Measurements from ENCODE around the gene CCDC175.

DNA sequence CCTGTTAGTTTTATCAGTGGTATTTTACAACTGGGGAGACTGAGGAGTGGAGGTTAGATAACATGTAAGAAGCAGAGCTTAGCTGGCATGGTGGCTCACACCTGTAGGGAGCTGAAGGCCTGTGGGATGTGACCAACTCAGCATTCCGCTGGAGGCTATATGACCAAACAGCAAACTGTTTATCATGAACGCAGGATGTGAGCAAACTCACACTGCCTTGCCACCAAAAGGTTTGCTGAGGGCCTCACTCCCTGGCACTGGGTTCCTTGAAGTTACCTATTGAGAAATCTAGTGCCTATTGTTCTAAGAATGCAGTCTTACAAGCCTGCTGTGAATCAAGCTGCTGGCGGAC is 68.9 kb downstream of the CCDC175 start:
- TF ChIP-seq, protein P1, sequence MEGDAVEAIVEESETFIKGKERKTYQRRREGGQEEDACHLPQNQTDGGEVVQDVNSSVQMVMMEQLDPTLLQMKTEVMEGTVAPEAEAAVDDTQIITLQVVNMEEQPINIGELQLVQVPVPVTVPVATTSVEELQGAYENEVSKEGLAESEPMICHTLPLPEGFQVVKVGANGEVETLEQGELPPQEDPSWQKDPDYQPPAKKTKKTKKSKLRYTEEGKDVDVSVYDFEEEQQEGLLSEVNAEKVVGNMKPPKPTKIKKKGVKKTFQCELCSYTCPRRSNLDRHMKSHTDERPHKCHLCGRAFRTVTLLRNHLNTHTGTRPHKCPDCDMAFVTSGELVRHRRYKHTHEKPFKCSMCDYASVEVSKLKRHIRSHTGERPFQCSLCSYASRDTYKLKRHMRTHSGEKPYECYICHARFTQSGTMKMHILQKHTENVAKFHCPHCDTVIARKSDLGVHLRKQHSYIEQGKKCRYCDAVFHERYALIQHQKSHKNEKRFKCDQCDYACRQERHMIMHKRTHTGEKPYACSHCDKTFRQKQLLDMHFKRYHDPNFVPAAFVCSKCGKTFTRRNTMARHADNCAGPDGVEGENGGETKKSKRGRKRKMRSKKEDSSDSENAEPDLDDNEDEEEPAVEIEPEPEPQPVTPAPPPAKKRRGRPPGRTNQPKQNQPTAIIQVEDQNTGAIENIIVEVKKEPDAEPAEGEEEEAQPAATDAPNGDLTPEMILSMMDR (IDR thresholded peaks at IDR 0.05; ENCODE audit: poor library complexity): no peak
- TF ChIP-seq EZH2 (IDR thresholded peaks at IDR 0.05; ENCODE audit: borderline replicate concordance): no peak

Data from hepatocyte (in vitro differentiated cells).